Subcutaneous adipose tissue (tissue), 4 donors: ENCODE data around the gene IFITM2. TPM values are rescaled to one million over a fixed set of nuclear protein-coding genes. Genes with fewer than 3 reads are reported as not detected.

Experiments
- CTCF ChIP-seq: fragments of 450-650 bp; IDR thresholded peaks from one replicate; pipeline ENCODE4 v1.5.1; 2016; ENCODE audit warnings: low read depth, mild to moderate bottlenecking, control low read depth, antibody characterized with exemption, moderate library complexity
- total RNA-seq, 4 donors: library from RNA; depleted of rRNA; stranded (reverse); fragments of >200 nt; gene quantifications; one replicate each; pipeline ENCODE4 v1.1.0, GENCODE V29; 2016

Gene IFITM2
- total RNA-seq, 4 donors from 2014 or later, result 116 to 171 (median 144) TPM

- no peak for TF ChIP-seq CTCF
These were observed 36.9 kb upstream of the IFITM2 start for GRCh38 chr11:270451-271318.

- TF ChIP-seq CTCF, result no peak
These were observed 36.3 kb upstream of the IFITM2 start for GRCh38 chr11:271319-271715.

GRCh38 chr11:272195-272930 is 35.3 kb upstream of the IFITM2 start:
- TF ChIP-seq CTCF, result no peak

GRCh38 chr11:272931-273198 is 34.8 kb upstream of the IFITM2 start:
- TF ChIP-seq CTCF, result no peak

GRCh38 chr11:276219-276618 is 31.4 kb upstream of the IFITM2 start:
- no peak for TF ChIP-seq CTCF

- no peak for TF ChIP-seq CTCF
These were observed 29.3 kb upstream of the IFITM2 start, which contains the start of gene NLRP6 for GRCh38 chr11:278001-278951. NLRP6 (plus strand) TSS chr11:278407; CDS start chr11:278570, 163 bp downstream.
